NCI-H2081 (cell line): ENCODE data around the gene ACER2.
A peak's percentile ranks its signal among the peaks of the same experiment; 100 is the strongest.

ENCODE experiments used
- DNase-seq, 2 experiments: peaks; one replicate each; lab custom pipeline; 2025; lab: John Stamatoyannopoulos, UW

The ACER2 gene

GRCh38 chr9:19456426-19456825 is 47.6 kb downstream of the ACER2 start:
- DNase-seq, result no peak

GRCh38 chr9:19456996-19457692 is 48.3 kb downstream of the ACER2 start:
- DNase-seq, result peak; percentile 85 to 88

- DNase-seq, result no peak
Measured at GRCh38 chr9:19457693-19458009, 48.8 kb downstream of the ACER2 start.

DNA sequence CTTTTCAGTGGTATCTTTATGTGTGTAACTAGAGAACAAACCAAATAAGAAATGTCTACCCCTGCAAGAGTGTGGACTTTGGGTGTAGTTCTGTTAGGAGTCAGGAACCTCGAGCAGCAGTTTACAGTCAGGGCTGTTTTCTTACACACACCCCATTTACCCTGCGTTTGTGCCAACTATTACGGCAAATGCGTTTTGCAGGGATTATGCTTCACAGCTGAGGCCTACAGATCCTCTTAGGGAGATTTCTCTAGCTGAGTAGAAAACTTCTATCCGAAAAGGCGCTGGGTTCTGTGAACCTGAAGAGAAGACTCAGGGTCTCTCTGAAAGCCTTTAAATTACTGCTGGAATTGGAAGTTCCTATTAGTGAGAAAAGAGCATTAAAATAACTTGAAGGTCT is 51.4 kb downstream of the ACER2 start:
- no peak for DNase-seq

- DNase-seq, result no peak
Measured at GRCh38 chr9:19461135-19461534, 52.3 kb downstream of the ACER2 start.

DNA sequence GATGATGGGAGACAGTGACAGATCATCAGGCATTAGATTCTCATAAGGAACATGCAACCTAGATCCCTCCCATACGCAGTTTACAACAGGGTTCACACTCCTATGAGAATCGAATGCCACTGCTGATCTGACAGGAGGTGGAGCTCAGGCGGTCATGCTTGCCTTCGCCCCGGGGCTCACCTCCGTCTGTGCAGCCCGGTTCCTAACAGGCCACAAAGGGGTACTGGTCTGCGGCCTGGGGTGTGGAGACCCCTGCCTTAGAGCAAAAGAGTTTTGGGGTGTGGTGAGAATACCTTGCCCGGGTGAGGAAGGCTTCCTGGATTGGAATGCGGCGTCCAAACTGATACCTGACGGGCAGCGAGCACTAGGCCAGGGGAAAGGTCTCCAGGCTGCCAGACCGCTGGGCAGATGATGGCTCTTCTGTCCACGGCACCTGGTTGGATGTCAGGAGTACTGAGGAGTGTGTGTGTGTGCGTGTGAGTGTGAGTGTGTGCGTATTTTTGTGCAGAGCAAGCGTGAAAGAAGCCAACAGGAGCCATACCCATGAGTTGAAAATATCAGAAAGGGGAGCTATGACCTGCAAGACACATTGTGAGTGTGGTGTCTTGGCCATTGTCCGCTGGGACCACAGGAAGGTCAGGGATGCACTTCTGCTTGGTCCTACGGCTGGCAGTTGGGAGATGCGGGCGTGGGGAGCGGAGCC is 55.4 kb downstream of the ACER2 start:
- no peak for DNase-seq

- peak; percentile 51 to 59 for DNase-seq
Measured at GRCh38 chr9:19464764-19465585, 56.2 kb downstream of the ACER2 start.

DNA sequence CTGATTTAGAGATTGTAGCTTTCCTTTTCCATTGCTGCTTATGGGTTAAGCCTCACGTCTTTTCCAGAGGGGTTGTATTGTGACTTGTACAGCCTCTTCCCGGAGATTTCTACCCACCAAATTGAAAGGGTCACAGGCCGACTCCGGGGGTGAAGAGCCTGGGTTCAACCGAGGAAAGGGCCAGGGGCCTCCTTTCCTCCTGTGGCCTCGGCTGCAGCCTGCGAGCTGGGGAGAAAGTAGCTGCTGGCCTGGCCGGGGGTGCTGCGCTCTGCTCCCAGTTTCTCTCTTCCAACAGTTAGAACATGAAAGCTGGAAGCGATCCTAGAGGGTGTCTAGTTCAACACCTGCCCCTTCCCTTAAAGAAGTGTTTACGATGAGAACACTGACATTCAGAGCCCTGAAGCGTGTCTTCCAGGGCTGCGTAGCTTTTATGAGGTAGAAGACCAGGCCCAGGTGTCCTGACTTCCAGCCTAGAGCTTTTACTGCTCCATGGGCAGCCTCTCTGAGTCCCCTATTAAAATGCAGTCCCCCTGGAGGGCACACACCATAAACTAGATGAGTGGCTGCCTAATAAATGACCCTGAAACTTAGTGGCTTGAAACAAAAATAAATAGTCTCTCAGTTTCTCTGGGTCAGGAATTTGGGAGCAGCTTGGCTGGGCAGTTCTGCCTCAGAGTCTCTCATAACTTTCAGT is 56.9 kb downstream of the ACER2 start:
- DNase-seq, result no peak

- DNase-seq, result no peak
Measured at GRCh38 chr9:19466280-19466639, 57.5 kb downstream of the ACER2 start.

DNA sequence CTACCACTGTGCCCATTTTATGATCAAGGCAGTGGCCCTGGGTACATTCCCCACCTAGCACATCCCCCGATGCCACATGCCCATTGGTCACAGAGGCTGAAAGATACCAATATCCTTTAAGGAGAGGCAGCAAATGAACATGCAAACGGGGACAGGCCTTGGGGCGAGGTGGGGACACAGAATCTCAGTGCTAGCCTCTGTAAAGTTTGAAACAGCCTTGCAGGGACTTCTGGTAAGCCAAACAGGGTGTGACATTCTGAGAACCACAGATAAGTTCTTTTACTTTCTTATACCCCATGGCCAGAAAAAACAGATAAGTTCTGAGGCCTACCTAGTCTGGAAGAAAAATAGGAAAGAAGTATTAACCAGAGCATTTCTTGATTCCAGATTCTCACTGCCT is 60.5 kb downstream of the ACER2 start:
- DNase-seq, result no peak

DNA sequence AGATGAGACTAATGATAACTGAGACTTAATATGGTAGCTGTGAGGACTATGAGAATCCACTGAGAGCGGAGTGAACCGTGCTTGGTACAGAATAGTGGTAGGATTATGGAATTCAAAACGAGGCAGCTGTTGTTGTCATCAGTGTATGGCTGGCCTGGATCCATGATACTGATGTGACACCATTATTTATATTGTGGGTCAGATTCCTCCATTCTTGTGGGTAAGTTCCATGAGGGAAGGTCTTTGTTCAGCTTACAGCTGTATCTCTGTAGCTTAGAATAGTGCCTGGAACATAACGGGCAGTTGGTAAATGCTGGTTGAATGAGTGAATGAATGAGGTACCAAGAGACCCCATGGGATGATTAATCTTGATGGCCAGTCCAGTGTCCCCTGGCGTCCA is 61.8 kb downstream of the ACER2 start:
- no peak for DNase-seq

GRCh38 chr9:19470981-19471650 is 62.3 kb downstream of the ACER2 start:
- DNase-seq, result no peak

DNA sequence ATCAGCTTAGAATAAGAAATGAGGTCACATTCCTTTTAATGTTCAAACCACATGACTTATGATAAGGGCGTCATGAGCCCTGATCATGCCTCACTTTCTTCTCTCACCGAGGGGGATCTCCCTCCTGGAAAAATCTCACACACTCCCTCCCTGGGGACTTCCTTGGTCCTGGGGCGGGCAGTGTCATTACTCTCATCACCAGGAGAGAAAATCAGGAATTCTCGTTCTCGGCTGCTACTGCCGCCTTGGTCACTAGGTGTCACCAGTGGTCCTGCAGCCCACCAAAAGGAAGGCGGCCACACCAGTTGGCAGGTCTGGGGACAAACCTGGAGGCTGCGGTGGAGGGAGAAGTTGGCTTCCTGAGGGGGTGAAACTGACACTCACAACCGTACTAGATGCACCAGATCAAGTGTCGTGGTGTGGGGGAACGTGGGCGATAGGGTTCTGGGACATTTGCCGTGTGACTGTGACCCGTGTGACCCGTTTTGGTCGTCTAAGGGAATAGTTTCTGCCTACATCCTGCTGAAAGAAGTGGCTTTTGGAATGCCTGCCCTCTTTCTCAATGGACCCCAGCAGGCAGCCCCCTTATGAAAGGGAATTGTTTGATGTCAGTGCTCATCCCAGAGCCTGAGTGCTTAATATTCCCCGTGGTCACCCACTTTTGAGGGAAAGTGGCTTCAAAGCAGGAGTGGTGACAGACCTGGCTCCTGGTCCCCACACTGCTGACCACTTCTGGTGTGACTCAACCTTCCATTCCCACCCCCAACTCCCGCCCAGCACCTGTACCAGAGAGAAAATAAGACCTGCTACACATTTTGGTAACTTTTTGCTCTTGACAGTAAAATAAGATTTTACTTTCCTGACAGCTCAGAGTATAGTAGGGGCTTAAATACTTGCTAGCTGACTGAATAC is 63.2 kb downstream of the ACER2 start:
- peak; percentile 63 to 72 for DNase-seq

- no peak for DNase-seq
Measured at GRCh38 chr9:19473605-19474004, 64.8 kb downstream of the ACER2 start.

- peak in 1 of 2 experiments; percentile 15 for DNase-seq
Measured at GRCh38 chr9:19479874-19480273, 71.1 kb downstream of the ACER2 start.

DNA sequence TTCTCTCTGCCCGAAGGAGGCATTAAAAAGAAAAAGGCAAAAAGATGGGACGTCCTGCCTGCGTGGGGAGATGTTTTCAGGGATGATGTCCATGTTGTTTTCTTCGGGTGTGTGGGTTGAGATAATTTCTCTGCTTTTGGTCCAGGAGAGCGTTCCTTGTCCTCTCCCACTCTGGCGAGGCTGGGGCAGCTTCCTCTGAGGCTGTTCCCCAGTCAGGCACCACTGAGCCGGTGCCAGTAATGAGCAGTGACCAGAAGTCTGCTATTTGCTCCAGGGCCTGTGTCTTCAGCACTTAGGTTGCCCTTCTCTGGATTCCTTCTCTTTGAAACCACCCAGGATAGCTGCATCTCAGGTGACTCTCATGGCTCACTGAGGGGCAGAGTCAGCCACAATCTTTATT is 71.5 kb downstream of the ACER2 start:
- no peak for DNase-seq

DNA sequence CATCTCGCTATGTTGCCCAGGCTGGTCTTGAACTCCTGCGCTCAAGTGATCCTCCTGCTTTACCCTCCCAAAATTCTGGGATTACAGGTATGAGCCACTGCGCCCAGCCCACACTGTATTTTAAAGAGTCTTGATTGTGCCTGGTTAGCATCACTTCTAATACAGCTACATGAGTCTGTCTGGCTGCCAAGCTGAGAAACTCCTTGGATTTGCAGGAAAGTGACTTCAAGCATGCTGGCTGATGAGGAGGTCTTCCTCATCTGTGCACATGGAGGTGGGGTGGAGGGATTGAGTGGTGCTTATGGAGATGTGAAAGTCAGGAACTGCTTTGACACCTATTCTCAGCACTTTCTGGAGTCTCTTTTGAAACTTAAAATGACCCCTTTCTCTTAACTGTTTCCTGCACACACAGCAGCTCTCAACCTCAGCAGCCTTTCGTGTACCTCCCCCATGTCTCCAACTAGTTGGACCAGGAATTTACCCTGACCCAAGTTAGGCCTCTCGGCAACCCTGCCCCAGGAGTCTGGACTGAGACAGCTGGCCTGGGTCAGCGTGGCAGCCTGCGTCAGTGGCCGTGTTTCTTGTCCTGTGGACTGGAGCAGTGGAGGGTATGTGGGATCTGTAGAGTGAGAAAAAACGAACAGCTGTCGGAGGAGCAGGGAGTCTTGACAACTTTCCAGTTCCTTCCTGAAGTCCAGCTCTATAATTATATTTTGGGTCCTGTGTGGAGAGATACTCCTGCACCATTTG is 72.5 kb downstream of the ACER2 start:
- no peak for DNase-seq

- no peak for DNase-seq
Measured at GRCh38 chr9:19481971-19482404, 73.2 kb downstream of the ACER2 start.

DNA sequence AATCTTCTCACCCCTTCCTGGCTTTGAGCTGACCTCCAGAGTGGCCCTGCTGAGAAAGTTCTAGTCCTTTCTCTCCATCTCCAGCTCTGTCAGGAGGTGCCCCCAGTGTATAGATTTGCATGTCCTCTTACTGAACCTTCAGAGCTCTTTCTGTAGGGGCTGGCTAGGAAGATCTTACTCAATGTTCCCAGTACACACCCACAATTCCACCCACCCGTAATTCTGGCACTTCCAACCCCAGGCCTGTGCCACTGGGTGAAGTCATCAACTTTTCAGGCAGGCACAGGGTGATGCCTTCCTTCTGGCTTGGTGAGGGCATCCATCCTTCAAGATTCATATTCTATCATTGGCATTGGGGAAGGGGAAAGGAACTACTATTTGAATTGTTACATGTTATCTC is 75.9 kb downstream of the ACER2 start:
- DNase-seq, result no peak

DNA sequence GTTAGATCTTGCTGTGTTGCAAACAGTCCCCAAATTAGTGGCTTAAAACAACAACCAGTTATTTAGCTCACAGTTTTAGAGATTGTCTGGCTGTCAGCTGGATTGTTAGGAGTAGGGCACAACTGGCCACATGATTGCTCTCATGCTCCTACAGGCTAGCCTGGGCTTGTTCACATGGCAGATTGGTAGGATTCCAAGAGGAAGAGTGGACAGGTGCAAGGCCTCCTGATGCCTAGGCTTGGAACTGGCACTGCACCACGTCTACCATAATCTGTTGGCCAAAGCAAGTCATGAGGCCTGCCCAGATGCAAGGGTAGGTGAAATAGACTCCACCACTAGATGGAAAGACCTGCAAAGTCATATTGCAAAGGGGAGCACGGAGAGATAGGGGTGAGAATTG is 76.4 kb downstream of the ACER2 start:
- peak in 1 of 2 experiments; percentile 30 for DNase-seq
